Heart left ventricle (tissue), 16 donors: ENCODE data around the gene GATA6. TPM values are rescaled to one million over a fixed set of nuclear protein-coding genes. Genes with fewer than 3 reads are reported as not detected.

ENCODE experiments used
- ATAC-seq, 4 donors: fragments of 200-7000 bp; cut with Tn5 transposase; one replicate each; pipeline ENCODE4 v1.9.1; 2020 to 2022; ENCODE audit warnings: moderate library complexity in 4 of 4, mild to moderate bottlenecking in 3 of 4, moderate number of reproducible peaks in 1 of 4
- DNase-seq, 5 donors: peaks; one replicate each; pipeline ENCODE4 v3.0.0-alpha.2; 2020
- H3K27ac ChIP-seq, 12 donors: fragments of 200-600 bp; sonication (generic) in 4 of 12; one replicate each; pipeline versions ENCODE4 v1.5.0 to v1.8.0; 2016 to 2022; ENCODE audit warnings: mild to moderate bottlenecking in 2 of 12
- H3K27me3 ChIP-seq, 9 donors: fragments of 200-600 bp; sonication (generic) in 2 of 9; one replicate each; pipeline versions ENCODE4 v1.5.1 to v1.8.0; 2016 to 2022; ENCODE audit warnings: mild to moderate bottlenecking in 3 of 9
- H3K36me3 ChIP-seq, 9 donors: fragments of 200-600 bp; sonication (generic) in 2 of 9; one replicate each; pipeline versions ENCODE4 v1.5.0 to v1.8.0; 2018 to 2022; ENCODE audit warnings: mild to moderate bottlenecking in 2 of 9
- H3K4me1 ChIP-seq, 12 donors: fragments of 200-600 bp; sonication (generic) in 4 of 12; one replicate each; pipeline versions ENCODE4 v1.5.0 to v1.8.0; 2016 to 2022; ENCODE audit warnings: mild to moderate bottlenecking in 3 of 12
- H3K4me3 ChIP-seq, 12 donors: fragments of 200-600 bp; sonication (generic) in 4 of 12; one replicate each; pipeline versions ENCODE4 v1.5.0 to v1.8.0; 2017 to 2022; ENCODE audit warnings: mild to moderate bottlenecking in 9 of 12, moderate library complexity in 4 of 12
- H3K9me3 ChIP-seq, 12 donors: fragments of 200-600 bp; sonication (generic) in 4 of 12; one replicate each; pipeline versions ENCODE4 v1.5.0 to v1.8.0; 2016 to 2022; ENCODE audit warnings: mild to moderate bottlenecking in 1 of 12
- POLR2A ChIP-seq, 2 donors: fragments of 450-650 bp; IDR thresholded peaks; one replicate each; pipeline ENCODE4 v1.6.1; 2017; ENCODE audit warnings: antibody characterized with exemption in 2 of 2, mild to moderate bottlenecking in 2 of 2, moderate library complexity in 2 of 2
- WGBS, 4 donors: extraction: QIAGEN DNeasy Blood & Tissue Kit in 2 of 4; methylation state at CpG; one replicate each; pipeline versions ENCODE4 v1.1.5 to v1.1.7; 2013 to 2018; 5-methylcytosine and 5-hydroxymethylcytosine counted together
- intact Hi-C, 10 donors: fragments of 100-400 bp; cut with DNase I; formaldehyde crosslinking; loops; one replicate each; pipeline versions ENCODE4 v1.11.1 to v1.14.2; 2022
- polyA plus RNA-seq, 2 donors: library from polyadenylated mRNA; stranded (reverse); fragments of 200-250 nt; gene quantifications; one replicate each; pipeline ENCODE4 v1.2.3, GENCODE V29; 2013
- total RNA-seq, 9 donors: library from RNA; depleted of rRNA in 2 of 9; stranded (reverse); fragments of >200 nt in 2 of 9; fragmentation: NEBNext Ultra II Directional in 3 of 9; extraction: Animal tissue kit (Norgen Biotek cat#: 25700) in 3 of 9; gene quantifications; one replicate each; pipeline versions ENCODE4 v1.1.0 to v1.2.4, GENCODE V29; 2016 to 2023
- TF ChIP-seq, protein P1 (sequence below), 12 donors: fragments of 200-600 bp; sonication (generic) in 4 of 12; IDR thresholded peaks; one replicate each; pipeline versions ENCODE4 v1.5.0 to v1.8.0; 2018 to 2022; ENCODE audit warnings: antibody characterized with exemption in 12 of 12, mild to moderate bottlenecking in 5 of 12
- donor health status: ischemic (EF 13 %, LVEDD 7.1; RV severe dilation, severe dysfunction).
- donor health status: healthy with polysubstance abuse.
- donor health status: DM: no; HTN: yes; CAD: no.
- donor health status: DM: no; HTN: no; CAD: no.
- donor health status: ischemic (EF 25% LVEDD 6.9; RV normal size, moderate dysfunction).
- donor health status: ischemic (EF 25% LVEDD 5.7; RV mildly dilated, moderate dysfunction).
- donor health status: healthy.
- donor health status: DM: yes; HTN: yes; CAD: no.
- donor health status: ischemic (EF 35%, LVEDD 5.7; RV mildly dilated, moderate dysfunction).
- donor health status: nonischemic (EF 11% LVEDD 7.7; RV severe dilation, severe dysfunction).
- donor health status: DM: yes; HTN: yes; CAD: no.
- donor health status: PGD.
- donor health status: ischemic (EF 29% LVEDD 5.4; RV normal size, mild dysfunction).
- donor health status: nonischemic (EF 23%, LVEDD 6.1; RV moderate dilation, normal function).

Gene GATA6
- total and polyA plus RNA-seq, 11 donors, result 42.1 to 97.7 (median 74.9) TPM

DNA sequence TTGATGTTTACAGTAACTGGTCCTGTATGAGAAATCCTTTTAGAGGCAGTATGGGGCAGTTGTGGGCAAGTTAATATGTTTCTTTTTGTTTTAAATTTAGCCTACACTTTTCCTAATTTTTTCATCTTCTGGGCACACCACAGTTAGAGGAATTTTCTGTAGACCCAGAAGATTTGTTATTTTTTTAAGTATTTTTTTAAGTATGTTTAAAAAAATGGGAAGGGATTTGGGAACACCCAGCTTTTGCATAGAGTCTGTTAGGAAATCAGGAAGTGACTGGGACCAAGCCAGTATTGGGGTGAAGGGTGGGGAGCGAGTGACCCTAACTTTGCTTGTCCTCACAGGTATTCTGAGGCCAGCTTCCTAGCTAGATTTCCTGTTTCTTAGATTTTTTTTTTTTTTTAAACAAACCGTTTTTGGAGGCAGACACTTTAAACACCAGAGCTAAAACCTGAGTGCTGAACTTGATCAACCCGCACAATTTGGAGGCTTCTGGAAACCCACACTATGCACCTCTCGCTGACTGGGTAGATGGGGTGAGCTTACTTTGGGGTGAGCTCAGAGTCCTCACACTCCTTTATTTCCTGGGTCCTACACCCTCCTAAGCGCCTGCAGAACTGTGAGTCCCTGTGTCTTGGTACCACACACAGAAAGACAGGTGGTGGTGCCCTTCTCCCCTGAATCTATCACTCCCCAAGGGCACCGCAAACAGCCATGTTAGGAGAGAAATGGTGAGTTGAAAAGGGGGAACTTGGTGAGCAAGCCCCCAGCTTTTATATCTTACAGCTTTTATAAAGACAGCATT, 5.2 kb downstream of the GATA6 start:
- Histone ChIP-seq H3K36me3 (peaks cover 0 to 54% (median 19%) of the 10 kb centered on the region in 9 donors), H3K9me3 (no peaks in the 10 kb centered on the region), H3K27ac (peak overlapping the region; percentile 77 to 100 (median 97)), H3K27me3 (peaks cover 0 to 54% (median 0%) of the 10 kb centered on the region in 9 donors), H3K4me1 (peaks cover 0 to 14% (median 4%) of the 10 kb centered on the region in 12 donors), H3K4me3 (peak overlapping the region; percentile 51 to 97 (median 84))
- ATAC-seq (peak; percentile 23 to 58 (median 38)), DNase-seq (peak in 1 of 5 donors; percentile 49)
- TF ChIP-seq, protein P1, sequence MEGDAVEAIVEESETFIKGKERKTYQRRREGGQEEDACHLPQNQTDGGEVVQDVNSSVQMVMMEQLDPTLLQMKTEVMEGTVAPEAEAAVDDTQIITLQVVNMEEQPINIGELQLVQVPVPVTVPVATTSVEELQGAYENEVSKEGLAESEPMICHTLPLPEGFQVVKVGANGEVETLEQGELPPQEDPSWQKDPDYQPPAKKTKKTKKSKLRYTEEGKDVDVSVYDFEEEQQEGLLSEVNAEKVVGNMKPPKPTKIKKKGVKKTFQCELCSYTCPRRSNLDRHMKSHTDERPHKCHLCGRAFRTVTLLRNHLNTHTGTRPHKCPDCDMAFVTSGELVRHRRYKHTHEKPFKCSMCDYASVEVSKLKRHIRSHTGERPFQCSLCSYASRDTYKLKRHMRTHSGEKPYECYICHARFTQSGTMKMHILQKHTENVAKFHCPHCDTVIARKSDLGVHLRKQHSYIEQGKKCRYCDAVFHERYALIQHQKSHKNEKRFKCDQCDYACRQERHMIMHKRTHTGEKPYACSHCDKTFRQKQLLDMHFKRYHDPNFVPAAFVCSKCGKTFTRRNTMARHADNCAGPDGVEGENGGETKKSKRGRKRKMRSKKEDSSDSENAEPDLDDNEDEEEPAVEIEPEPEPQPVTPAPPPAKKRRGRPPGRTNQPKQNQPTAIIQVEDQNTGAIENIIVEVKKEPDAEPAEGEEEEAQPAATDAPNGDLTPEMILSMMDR (IDR thresholded peaks at IDR 0.05), result peak in 2 of 12 donors; percentile 12 to 18
- no peak for TF ChIP-seq POLR2A (IDR thresholded peaks at IDR 0.05)
- WGBS, 4 donors, result 31 to 44% (median 38%) methylated on average over 6 of the region's 6 CpGs
- intact Hi-C loops, result loop anchor here in 9 of 10 donors (5.0 to 10.0 kb wide), 9 partner anchors 93 to 388 kb away; no protein-coding TSS in a partner anchor

DNA sequence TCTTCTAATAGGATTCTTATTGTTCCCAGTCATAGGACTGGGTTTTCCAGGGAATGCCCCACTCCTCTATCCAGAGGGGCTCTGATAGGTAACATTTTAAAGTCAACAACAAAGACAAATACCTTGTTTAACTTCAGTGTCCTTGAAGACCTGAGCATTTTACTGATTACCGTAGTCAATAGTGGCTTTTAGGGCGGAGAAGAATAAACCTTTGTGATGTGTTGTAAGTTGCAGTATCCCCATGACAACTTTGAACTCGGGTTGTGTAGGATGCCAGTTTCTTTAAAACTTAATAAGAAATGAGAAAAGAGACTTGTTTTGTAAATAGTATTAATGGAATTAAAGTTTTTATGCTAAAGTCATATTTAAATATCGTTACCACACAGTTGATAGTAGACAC, 6.0 kb downstream of the GATA6 start:
- Histone ChIP-seq H3K9me3 (no peaks in the 10 kb centered on the region), H3K4me3 (peak overlapping the region; percentile 30 to 97 (median 84)), H3K27ac (peak overlapping the region; percentile 77 to 100 (median 97)), H3K36me3 (peaks cover 0 to 62% (median 19%) of the 10 kb centered on the region in 9 donors), H3K27me3 (peaks cover 0 to 46% (median 0%) of the 10 kb centered on the region in 9 donors), H3K4me1 (peaks cover 0 to 22% (median 11%) of the 10 kb centered on the region in 12 donors)
- 38 to 51% (median 43%) methylated on average over 4 of the region's 4 CpGs for WGBS, 4 donors
- no peak for ATAC-seq
- intact Hi-C loops, result loop anchor here in 4 of 10 donors (5.0 to 10.0 kb wide), 5 partner anchors 92 to 387 kb away; no protein-coding TSS in a partner anchor
- DNase-seq, result no peak
- no peak for TF ChIP-seq POLR2A (IDR thresholded peaks at IDR 0.05)
- TF ChIP-seq, protein P1 (IDR thresholded peaks at IDR 0.05), result no peak

DNA sequence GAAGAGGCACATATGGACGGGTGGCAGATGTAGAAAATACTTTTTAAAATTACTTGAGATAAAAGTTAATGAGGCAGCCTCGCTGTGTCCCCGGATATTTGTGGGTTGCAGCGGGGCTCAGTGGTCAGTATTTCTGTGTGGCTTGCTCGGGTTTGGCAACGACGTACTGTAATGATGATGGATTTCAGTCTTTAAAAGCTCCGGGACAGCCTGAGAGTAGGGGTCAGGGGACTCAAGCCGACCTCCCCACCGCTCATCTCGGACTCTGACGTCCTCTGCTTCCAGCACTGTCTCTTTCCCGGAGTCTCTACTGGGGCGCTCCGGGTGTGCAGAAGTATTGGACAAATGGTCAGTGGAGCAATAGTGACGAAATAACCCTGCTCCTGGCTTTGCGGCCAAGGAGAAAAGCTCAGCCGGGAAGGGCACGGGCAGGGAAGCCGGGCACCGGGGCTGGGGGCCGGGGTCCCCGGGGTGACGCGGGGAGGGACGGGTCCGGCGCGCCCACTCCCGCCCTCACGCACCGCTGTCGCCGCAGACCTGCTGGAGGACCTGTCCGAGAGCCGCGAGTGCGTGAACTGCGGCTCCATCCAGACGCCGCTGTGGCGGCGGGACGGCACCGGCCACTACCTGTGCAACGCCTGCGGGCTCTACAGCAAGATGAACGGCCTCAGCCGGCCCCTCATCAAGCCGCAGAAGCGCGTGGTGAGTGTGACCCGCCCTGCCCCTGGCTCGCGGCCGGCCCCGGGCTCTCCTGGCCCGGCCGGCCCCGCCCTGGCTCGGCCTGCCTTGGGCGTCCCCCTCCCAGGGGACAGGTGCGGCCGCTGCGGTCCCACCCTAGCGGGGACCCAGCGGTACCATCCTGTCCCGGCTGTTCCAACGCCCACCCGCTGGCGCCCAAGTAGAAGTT, 7.3 kb downstream of the GATA6 start:
- WGBS, 4 donors, result 21 to 37% (median 32%) methylated on average over 32 to 71 of the region's 71 CpGs
- ATAC-seq (peak in 3 of 4 donors; percentile 12 to 62 (median 41)), DNase-seq (no peak)
- no peaks in the 10 kb centered on the region for H3K9me3 ChIP-seq
- H3K27me3 ChIP-seq, result peaks cover 0 to 34% (median 0%) of the 10 kb centered on the region in 9 donors
- intact Hi-C loops, result loop anchor here in 4 of 10 donors (5.0 to 10.0 kb wide), 5 partner anchors 91 to 386 kb away; no protein-coding TSS in a partner anchor
- peak overlapping the region; percentile 77 to 100 (median 97) for H3K27ac ChIP-seq
- H3K4me3 ChIP-seq, result peak overlapping the region; percentile 27 to 97 (median 84)
- peaks cover 0 to 34% (median 11%) of the 10 kb centered on the region in 12 donors for H3K4me1 ChIP-seq
- TF ChIP-seq POLR2A (IDR thresholded peaks at IDR 0.05), result no peak
- TF ChIP-seq, protein P1 (IDR thresholded peaks at IDR 0.05), result no peak
- peaks cover 0 to 72% (median 21%) of the 10 kb centered on the region in 9 donors for H3K36me3 ChIP-seq
